Inferior parietal cortex (tissue), 1 donor: Measurements from ENCODE around the gene SCNN1B.

ENCODE experiments used
- DNase-seq: peaks from one replicate; pipeline ENCODE4 v3.0.0-alpha.2; 2016; ENCODE audit errors: extremely low spot score

Gene SCNN1B

DNA sequence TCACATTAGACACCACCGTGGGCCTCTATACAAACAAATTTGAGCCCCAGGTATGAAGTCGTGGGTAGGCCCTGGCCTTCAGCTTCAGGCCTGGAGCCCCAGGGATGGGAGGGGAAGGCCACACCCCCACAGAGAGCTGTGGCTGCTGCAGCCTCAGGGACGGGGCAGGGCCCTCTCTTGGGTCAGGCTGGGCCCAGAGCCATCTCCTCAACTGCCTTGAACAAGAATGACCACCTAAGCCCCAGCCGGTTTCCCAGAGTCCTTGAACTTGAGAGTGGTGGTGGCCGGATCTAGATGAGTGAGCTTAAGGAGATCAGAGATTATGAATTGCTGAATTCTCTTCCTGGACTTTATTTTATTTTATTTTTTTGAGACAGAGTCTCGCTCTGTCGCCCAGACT lies 18.6 kb downstream of the SCNN1B start:
- DNase-seq: no peak

DNA sequence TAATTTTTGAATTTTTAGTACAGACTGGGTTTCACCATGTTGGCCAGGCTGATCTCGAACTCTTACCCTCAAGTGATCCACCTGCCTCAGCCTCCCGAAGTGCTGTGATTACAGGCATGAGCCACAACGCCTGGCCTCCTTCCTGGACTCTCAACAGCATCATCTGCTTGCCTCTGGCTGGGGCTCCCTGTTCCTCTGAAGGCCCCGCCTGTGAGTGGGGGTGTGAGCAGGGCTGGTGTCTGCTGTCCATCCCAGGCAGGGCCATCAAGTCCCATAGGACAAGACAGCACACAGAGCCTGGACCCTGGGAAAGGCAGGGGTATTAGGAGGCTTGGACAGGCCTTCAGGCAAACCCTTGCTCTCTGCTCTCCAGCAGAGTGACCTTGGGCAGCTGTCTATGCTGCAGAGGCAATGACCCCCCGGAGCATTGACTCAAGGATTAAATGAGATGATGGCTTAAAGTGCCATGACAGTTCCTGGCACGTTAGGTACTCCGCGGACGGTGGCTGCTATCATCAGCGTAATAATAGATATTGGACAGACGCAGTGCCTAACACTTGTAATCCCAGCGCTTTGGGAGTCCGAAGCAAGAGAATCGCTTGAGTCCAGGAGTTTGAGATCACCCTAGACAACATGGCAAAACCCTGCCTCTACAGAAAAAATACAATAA lies 19.2 kb downstream of the SCNN1B start:
- no peak for DNase-seq

GRCh38 chr16:23323224-23324030 lies 21.3 kb downstream of the SCNN1B start:
- DNase-seq: no peak

GRCh38 chr16:23324727-23325126 lies 22.6 kb downstream of the SCNN1B start:
- no peak for DNase-seq

DNA sequence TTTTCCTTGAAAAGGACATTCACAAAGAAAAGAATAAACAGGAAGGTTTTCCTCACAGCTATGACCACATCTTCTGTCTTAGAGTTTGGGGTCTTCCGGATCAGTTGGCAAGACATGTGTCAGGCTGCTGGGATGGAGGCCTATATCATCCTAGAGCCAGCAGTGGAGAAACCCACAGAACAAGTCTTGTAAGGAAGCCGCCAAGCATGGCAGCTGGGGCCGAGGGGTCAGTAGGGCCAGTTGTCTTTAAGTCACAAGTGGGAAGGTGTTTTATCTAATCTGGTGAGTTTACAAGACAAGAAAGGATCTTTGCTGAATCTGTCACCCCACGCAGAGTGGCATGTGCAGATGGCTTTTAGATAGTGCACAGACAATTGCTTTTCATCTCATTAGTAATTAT lies 25.7 kb downstream of the SCNN1B start:
- DNase-seq: no peak

DNA sequence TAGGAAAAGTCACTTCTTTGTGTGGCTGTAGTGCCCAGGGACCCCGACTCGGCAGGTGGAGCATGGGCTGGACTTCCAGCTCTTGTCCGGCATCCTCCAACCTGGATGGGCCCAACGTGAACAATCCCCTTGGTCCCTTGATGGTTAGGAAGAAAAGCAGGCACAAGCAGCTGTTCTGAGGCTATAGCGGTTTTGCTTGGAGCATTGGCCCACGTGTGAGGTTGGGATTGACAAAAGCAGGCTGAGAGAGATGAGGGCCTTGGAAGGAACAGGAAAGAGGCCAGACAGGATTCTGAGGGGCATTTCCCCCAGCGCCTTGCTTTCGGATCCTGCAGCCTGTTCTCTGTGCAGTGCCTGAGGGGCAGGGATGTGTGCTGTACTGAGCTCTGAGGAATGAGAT lies 28.1 kb downstream of the SCNN1B start:
- no peak for DNase-seq

- no peak for DNase-seq
Observed at GRCh38 chr16:23330583-23331249, 28.6 kb downstream of the SCNN1B start.

- DNase-seq: no peak
Observed at GRCh38 chr16:23333034-23333579, 31.0 kb downstream of the SCNN1B start.

- no peak for DNase-seq
Observed at GRCh38 chr16:23333831-23334456, 31.8 kb downstream of the SCNN1B start.

DNA sequence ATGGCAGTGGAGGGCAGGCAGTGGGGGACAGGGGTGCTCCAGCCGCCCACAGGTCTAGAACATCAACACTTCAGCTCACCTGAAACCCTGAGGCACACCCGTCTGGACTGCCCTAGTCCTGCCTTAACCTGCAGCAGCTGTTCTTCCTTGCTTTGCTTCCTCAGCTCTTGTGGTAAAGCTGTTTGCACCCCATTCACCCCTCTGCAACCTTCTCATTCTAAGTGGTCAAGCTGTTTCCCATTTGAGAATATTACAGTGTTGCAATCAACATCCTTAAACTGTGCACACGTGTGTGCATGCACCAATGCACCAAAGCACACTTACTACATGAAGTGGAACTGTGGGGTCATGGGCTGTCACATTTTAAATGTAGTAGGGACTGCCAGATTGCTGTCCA lies 32.4 kb downstream of the SCNN1B start:
- no peak for DNase-seq

DNA sequence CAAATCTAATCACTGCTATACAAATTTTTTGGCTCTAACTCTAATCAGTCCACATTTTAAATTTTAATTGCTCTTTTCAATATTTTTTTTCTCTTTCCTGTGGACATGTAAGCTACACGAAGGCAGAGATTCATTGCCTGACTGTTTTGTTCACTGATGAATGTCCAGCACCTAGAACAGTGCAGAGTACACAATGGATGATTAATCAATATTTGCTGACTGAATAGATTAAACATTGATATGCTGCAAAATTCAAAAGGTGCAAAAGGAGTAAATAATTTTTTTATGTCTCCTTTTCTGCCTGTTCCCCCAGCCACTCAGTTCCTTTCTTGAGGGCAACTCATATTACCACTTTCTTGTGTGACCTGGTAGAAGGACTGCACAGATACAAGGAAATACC lies 32.8 kb downstream of the SCNN1B start:
- DNase-seq: no peak

DNA sequence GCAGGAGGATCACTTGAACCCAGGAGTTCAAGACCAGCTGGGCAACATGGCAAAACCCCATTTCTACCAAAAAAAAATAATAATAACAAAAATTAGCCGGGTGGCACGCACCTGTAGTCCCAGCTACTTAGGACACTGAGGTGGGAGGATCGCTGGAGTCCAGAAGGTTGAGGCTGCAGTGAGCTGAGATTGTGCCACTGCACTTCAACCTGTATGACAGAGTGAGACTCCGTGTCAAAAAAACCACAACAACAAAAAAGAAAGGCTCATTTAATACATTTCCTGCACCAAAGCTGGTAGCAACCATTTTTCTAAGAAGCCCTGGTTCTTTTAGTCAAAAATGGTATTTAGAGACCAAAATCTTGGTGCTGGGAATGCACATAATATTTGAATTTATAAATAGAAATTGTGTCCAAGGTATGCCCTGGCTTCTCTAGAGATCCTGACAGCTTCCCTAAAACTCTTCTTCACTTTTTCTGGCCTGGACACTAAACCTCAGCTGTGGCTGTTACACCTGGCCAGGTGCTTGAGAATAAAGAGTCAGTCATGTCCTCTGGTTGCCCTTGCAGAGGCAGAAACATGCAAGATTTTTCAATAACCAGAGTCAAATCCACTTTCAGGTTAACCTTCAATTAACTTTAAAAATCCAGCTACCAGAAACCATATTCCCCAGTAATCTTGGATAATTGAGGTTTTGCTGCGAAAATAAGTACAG lies 35.9 kb downstream of the SCNN1B start:
- DNase-seq: no peak

- no peak for DNase-seq
Observed at GRCh38 chr16:23339787-23340186, 37.7 kb downstream of the SCNN1B start.

GRCh38 chr16:23342083-23342640 lies 40.1 kb downstream of the SCNN1B start:
- DNase-seq: no peak

DNA sequence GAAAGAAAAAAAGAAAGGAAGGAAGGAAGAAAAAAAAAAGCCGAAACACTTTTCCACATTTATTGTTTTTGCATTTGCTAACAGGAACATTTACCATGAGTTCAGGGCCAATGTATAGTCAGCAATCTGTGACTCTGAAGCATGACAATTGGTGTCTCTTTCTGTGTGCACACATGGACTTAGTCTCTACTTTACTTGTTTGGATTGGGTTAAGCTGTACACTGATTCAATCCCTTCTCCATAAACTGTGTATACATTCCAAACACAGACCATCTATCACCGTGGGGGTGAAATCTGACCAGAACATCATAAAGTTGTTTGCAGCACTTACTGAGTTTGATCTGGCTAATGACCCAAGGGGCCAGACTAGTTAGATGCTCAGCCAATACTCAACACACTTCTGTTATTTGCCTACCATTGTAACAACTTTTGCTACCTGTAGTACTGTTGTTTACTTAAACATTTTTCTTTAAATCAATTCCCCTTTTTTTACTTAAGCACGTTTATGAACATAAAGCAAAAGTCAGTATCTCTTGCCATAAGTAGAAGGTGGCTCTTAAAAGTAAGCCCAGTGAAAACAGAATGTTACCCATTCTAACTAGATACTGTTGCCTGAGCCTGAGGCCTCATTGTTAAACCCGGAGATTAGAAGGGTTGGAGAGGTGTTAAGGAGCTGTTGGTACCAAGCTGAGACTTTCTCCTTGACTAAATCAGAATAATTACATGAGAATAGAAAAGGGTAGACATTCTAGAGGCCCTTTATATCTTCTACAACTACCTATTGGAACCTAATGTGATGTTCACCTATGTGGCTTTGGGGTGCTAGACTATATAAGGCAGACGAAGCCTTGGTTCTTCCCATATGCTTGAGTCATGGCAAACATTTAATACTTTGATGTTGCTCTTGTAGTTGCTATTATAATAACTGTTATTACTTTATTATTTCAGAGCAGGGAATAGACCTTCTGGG lies 41.8 kb downstream of the SCNN1B start:
- no peak for DNase-seq

GRCh38 chr16:23345237-23345636 lies 43.1 kb downstream of the SCNN1B start:
- DNase-seq: no peak

DNA sequence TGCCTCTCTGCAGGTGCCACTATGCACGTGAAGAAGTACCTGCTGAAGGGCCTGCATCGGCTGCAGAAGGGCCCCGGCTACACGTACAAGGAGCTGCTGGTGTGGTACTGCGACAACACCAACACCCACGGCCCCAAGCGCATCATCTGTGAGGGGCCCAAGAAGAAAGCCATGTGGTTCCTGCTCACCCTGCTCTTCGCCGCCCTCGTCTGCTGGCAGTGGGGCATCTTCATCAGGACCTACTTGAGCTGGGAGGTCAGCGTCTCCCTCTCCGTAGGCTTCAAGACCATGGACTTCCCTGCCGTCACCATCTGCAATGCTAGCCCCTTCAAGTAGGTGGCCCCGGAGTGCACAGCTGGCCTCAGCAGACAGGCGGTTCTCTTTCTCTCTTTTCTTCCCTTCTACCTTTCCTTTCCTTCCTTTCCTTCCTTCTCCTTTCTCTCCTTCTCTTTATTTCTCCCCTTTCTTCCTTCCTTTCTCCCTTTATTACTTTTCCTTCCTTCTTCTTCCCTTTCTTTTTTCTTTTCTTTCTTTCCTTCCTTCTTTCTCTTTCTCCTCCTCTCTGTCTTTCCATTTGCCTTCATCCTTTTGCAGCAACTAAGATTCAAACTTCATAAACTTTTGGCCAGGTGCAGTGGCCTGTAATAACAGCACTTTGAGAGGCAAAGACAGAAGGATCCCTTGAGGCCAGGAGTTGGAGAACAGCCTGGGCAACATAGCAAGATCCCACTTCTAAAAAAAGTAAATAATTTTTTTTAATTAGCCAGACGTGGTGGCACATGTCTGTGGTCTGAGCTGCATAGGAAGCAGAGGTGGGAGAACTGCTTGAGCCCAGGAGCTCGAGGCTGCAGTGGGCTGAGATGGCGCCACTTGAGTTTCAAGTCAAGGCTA lies 46.7 kb downstream of the SCNN1B start:
- no peak for DNase-seq

DNA sequence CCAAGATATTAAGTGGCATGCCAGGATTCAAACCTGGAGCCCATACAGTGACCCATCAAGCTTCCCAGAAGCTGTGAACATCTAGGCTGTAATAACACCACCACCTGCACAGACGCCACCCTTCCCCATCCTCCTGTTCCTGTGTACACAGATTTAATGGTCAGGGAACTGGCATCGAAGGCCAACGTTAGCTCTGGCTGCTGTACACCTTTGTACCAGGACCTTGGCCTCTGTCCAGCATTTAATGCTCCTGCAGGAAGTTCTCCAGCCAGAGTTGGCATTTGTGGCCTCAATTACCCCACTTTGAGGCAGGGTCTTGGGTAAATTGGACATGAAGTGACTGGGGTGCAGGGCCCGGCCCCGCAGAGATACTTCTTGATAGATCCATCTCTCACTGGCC lies 49.3 kb downstream of the SCNN1B start:
- no peak for DNase-seq

DNA sequence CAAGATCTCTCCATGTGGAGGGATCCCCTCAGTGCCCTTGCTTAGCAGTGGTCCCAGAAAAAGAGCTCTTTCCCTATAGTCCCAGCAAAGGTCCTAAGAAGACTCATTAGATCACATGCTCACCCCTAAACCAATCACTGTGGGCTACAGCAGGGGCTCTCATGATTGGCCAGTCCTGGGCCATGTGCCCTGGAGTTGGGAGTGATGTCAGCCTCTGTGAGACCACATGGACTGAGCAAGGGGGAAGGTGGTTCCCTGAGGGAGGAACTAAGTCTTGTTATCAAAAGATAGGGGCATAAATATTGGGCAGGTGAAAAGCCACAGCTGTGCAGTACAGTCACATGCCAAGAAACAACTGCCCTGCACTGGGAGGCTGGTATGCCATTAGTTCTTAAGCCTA lies 51.3 kb downstream of the SCNN1B start:
- DNase-seq: no peak
